Adrenal gland (tissue), 12 donors: Measurements from ENCODE around the gene DDX51. TPM values are rescaled to one million over a fixed set of nuclear protein-coding genes. Genes with fewer than 3 reads are reported as not detected.

ENCODE experiments used
- DNase-seq, 7 donors: peaks; one replicate each; pipeline ENCODE4 v3.0.0-alpha.2; 2019 to 2020
- H3K27ac ChIP-seq, 5 donors: fragments of 200-600 bp; sonication (generic) in 4 of 5; 1 replicate in 3 of 5; 2 replicates in 2 of 5; pipeline versions ENCODE4 v1.5.1 to v1.8.0; 2016 to 2020; ENCODE audit warnings: mild to moderate bottlenecking in 1 of 5
- H3K27me3 ChIP-seq: fragments of 200-600 bp; 2 replicates; pipeline ENCODE4 v1.8.0; 2021
- H3K36me3 ChIP-seq, 2 donors: fragments of 200-600 bp; replicated peaks in 1 of 2; 1 replicate in 1 of 2; 2 replicates in 1 of 2; pipeline versions ENCODE4 v1.5.1 to v1.8.0; 2018 to 2022
- H3K4me1 ChIP-seq, 2 donors: fragments of 200-600 bp; replicated peaks in 1 of 2; 1 replicate in 1 of 2; 2 replicates in 1 of 2; pipeline versions ENCODE4 v1.5.1 to v1.8.0; 2018 to 2021
- H3K4me3 ChIP-seq, 4 donors: fragments of 200-600 bp; sonication (generic) in 3 of 4; one replicate each; pipeline ENCODE4 v1.5.1; 2016 to 2018
- H3K9me3 ChIP-seq, 3 donors: fragments of 200-600 bp; sonication (generic) in 1 of 3; replicated peaks in 1 of 3; 1 replicate in 2 of 3; 2 replicates in 1 of 3; pipeline versions ENCODE4 v1.5.1 to v1.8.0; 2016 to 2021
- CTCF ChIP-seq, 6 experiments: fragments of 450-650 bp in 4 of 6; fragments of 200-600 bp in 2 of 6; sonication (generic) in 1 of 6; IDR thresholded peaks; 1 replicate in 5 of 6; 2 replicates in 1 of 6; pipeline versions ENCODE4 v1.5.1 to v1.8.0; 2016 to 2021; ENCODE audit warnings: antibody characterized with exemption in 6 of 6, mild to moderate bottlenecking in 2 of 6, moderate library complexity in 1 of 6
- POLR2A ChIP-seq, 2 donors: fragments of 450-650 bp; IDR thresholded peaks; one replicate each; pipeline ENCODE4 v1.6.1; 2017; ENCODE audit warnings: antibody characterized with exemption in 2 of 2, mild to moderate bottlenecking in 2 of 2, moderate library complexity in 1 of 2
- WGBS, 4 donors: extraction: QIAGEN DNeasy Blood & Tissue Kit in 2 of 4; methylation state at CpG; one replicate each; pipeline versions ENCODE4 v1.1.5 to v1.1.7; 2013 to 2017; 5-methylcytosine and 5-hydroxymethylcytosine counted together
- intact Hi-C, 2 donors: fragments of 100-400 bp; cut with DNase I; formaldehyde crosslinking; loops; one replicate each; pipeline versions ENCODE4 v1.14.1 to v1.15.0; 2022 to 2023
- polyA plus RNA-seq, 3 donors: library from polyadenylated mRNA; stranded (reverse); fragments of 200-250 nt in 2 of 3; fragments of 350-450 nt in 1 of 3; fragmentation: Illumina TruSeq in 1 of 3; extraction: RNeasy Lipid Tissue Mini Kit (QIAGEN cat#74804) in 1 of 3; gene quantifications; one replicate each; pipeline ENCODE4 v1.2.3, GENCODE V29; 2013 to 2014
- total RNA-seq, 9 donors: library from RNA; depleted of rRNA in 4 of 9; stranded (reverse); fragments of >200 nt in 4 of 9; fragments of 120-200 nt in 1 of 9; fragmentation: NEBNext Ultra II Directional in 1 of 9; extraction: Animal tissue kit (Norgen Biotek cat#: 25700) in 1 of 9; gene quantifications; one replicate each; pipeline versions ENCODE4 v1.1.0 to v1.2.4, GENCODE V29; 2013 to 2023
- donor health status: healthy with polysubstance abuse.
- donor health status: Bipolar disorder and iron deficiency.
- donor health status: DM: yes; HTN: yes; CAD: no.
- donor health status: DM: no; HTN: no; CAD: no.
- donor health status: DM: no; HTN: no; CAD: no.
- donor health status: DM: yes; HTN: yes; CAD: no.

DDX51 gene
- total and polyA plus RNA-seq, 12 donors = 4.8 to 64.4 (median 14.3) TPM

- TF ChIP-seq CTCF (IDR thresholded peaks at IDR 0.05) (no peak), POLR2A (IDR thresholded peaks at IDR 0.05) (no peak)
- Histone ChIP-seq H3K9me3 (no peaks in the 10 kb centered on the region), H3K27ac (no peak overlapping the region), H3K4me1 (peaks cover 0 to 4% of the 10 kb centered on the region in 2 donors), H3K27me3 (no peaks in the 10 kb centered on the region), H3K36me3 (peaks cover 0 to under 1% of the 10 kb centered on the region in 2 donors), H3K4me3 (no peak overlapping the region)
- 76 to 88% (median 81%) methylated on average over 8 of the region's 8 CpGs for WGBS, 4 donors
- intact Hi-C loops = loop anchor here in 1 of 2 donors (10.0 kb wide), 2 partner anchors 58 to 458 kb away; partner anchors contain the start of genes LRCOL1 and P2RX2
- DNase-seq = no peak
Measured at GRCh38 chr12:132156573-132157325, 12.6 kb upstream of the DDX51 start.

- no peak for TF ChIP-seq POLR2A (IDR thresholded peaks at IDR 0.05)
- TF ChIP-seq CTCF (IDR thresholded peaks at IDR 0.05) = no peak
Measured at GRCh38 chr12:132155771-132156572, 11.9 kb upstream of the DDX51 start.

GRCh38 chr12:132154941-132155770 lies 11.0 kb upstream of the DDX51 start:
- peaks cover 0 to 4% of the 10 kb centered on the region in 2 donors for H3K4me1 ChIP-seq
- peaks cover 0 to 7% of the 10 kb centered on the region in 2 donors for H3K36me3 ChIP-seq
- no peak for DNase-seq
- WGBS, 4 donors = 86 to 91% (median 89%) methylated on average over 36 to 51 of the region's 51 CpGs
- no peak overlapping the region for H3K27ac ChIP-seq
- no peak overlapping the region for H3K4me3 ChIP-seq
- intact Hi-C loops = loop anchor here in 1 of 2 donors (10.0 kb wide), 2 partner anchors 60 to 460 kb away; partner anchors contain the start of genes LRCOL1 and P2RX2
- no peaks in the 10 kb centered on the region for H3K27me3 ChIP-seq
- TF ChIP-seq POLR2A (IDR thresholded peaks at IDR 0.05) (no peak), CTCF (IDR thresholded peaks at IDR 0.05) (no peak)
- H3K9me3 ChIP-seq = no peaks in the 10 kb centered on the region

More at GRCh38 chr12:132155771-132156572, 11.9 kb upstream of the DDX51 start:
- DNase-seq = no peak
- no peak overlapping the region for H3K27ac ChIP-seq
- peaks cover 0 to 7% of the 10 kb centered on the region in 2 donors for H3K36me3 ChIP-seq
- H3K27me3 ChIP-seq = no peaks in the 10 kb centered on the region
- intact Hi-C loops = loop anchor here in 1 of 2 donors (10.0 kb wide), 2 partner anchors 59 to 459 kb away; partner anchors contain the start of genes LRCOL1 and P2RX2
- peaks cover 0 to 4% of the 10 kb centered on the region in 2 donors for H3K4me1 ChIP-seq
- WGBS, 4 donors = 76 to 99% (median 92%) methylated on average over 10 of the region's 10 CpGs
- no peak overlapping the region for H3K4me3 ChIP-seq
- no peaks in the 10 kb centered on the region for H3K9me3 ChIP-seq
